ENCODE data around the gene ADD3. TPM values are rescaled to one million over a fixed set of nuclear protein-coding genes. Genes with fewer than 3 reads are reported as not detected.

Gene ADD3
- total and polyA plus RNA-seq, 9 donors: 65.3 to 110 (median 81.0) TPM

DNA sequence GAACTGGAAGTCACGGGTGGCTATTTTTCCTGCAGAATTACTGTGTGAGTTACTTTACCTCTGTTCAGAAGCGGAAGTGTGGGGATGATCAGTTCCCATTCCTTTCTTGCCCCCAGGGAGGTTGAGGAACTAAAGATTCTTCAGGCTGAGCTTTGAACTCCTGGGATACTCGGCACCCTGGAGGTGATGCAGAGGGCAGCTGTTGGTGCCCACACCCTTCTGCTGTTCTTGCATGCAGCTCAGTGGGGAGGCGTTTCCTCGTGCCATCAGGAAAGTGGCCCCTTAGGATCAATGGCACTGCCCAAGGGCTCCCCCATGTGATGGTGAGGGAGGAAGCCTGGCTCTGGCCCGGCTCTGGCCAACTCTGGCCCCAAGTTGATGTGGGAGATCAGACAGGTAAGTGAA is 155.0 kb downstream of the ADD3 start:
- no peaks in the 10 kb centered on the region for H3K27me3 ChIP-seq
- no peaks in the 10 kb centered on the region for H3K4me1 ChIP-seq (ENCODE audit: insufficient read depth)
- no peak for DNase-seq
- no peaks in the 10 kb centered on the region for H3K36me3 ChIP-seq
- TF ChIP-seq, protein P1, sequence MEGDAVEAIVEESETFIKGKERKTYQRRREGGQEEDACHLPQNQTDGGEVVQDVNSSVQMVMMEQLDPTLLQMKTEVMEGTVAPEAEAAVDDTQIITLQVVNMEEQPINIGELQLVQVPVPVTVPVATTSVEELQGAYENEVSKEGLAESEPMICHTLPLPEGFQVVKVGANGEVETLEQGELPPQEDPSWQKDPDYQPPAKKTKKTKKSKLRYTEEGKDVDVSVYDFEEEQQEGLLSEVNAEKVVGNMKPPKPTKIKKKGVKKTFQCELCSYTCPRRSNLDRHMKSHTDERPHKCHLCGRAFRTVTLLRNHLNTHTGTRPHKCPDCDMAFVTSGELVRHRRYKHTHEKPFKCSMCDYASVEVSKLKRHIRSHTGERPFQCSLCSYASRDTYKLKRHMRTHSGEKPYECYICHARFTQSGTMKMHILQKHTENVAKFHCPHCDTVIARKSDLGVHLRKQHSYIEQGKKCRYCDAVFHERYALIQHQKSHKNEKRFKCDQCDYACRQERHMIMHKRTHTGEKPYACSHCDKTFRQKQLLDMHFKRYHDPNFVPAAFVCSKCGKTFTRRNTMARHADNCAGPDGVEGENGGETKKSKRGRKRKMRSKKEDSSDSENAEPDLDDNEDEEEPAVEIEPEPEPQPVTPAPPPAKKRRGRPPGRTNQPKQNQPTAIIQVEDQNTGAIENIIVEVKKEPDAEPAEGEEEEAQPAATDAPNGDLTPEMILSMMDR (IDR thresholded peaks at IDR 0.05): no peak
- TF ChIP-seq EP300 (IDR thresholded peaks at IDR 0.05): no peak
- no peak for TF ChIP-seq POLR2A (IDR thresholded peaks at IDR 0.05)
- H3K9me3 ChIP-seq: no peaks in the 10 kb centered on the region
- intact Hi-C loops (cut with DNase I): no loop called here
- H3K4me3 ChIP-seq: no peak overlapping the region
- 57 to 63% (median 61%) methylated on average over 6 of the region's 6 CpGs for WGBS, 3 donors
- no peak overlapping the region for H3K27ac ChIP-seq

DNA sequence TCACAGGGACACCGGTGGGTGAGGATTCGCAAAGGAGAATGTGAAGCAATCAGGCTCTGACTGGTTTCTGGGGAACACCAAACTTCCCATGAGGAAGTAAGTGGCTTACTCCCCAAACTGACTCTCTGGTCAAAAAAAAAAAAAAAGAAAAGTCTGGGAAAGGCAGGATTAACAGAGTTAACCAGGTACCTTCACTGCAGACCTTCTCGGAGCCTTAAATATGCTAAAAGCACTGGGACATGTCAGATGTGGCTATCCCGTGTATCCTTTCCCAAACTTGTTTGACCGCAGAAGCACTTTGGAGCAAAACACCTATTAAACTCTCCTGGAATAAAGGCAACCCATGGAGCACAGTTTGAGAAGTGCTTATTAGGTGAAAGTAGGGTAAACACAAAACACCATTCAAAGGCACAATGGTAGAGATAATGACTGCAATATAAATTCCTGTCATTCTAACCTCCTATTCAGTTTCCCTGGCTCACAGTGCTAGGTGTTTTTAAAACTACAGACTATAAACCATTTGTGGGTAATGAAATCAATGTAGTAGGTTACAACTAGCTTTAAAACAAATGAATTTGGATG is 155.5 kb downstream of the ADD3 start:
- Histone ChIP-seq H3K27ac (no peak overlapping the region), H3K27me3 (no peaks in the 10 kb centered on the region), H3K9me3 (no peaks in the 10 kb centered on the region), H3K36me3 (no peaks in the 10 kb centered on the region), H3K4me3 (no peak overlapping the region), H3K4me1 (ENCODE audit: insufficient read depth) (no peaks in the 10 kb centered on the region)
- intact Hi-C loops (cut with DNase I): no loop called here
- TF ChIP-seq, protein P1 (IDR thresholded peaks at IDR 0.05): no peak
- TF ChIP-seq EP300 (IDR thresholded peaks at IDR 0.05) (no peak), POLR2A (IDR thresholded peaks at IDR 0.05) (no peak)
- no peak for DNase-seq
- WGBS, 3 donors: 77 to 83% (median 81%) methylated on average over 5 of the region's 5 CpGs

DNA sequence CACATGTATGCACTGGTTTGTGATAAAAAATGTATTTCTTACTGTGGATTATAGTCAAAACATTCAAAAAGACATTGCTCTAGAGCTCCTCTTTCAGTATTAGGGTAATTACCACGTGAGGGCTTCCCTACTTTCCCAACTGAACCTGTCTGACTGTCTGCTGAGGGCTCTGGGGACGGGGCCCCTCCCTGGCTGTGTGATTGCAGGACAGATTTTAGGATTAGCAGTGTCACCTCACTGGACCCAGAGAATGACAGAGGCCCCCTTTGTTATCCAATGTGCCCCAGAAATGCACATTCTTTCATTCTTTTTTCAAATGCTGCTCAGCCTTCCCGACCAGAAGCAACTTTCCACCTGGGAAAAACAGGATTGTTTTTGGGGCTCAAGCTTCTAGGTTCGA is 156.1 kb downstream of the ADD3 start:
- no peak for DNase-seq
- 49 to 57% (median 54%) methylated on average over 4 of the region's 4 CpGs for WGBS, 3 donors
- TF ChIP-seq, protein P1 (IDR thresholded peaks at IDR 0.05): no peak
- TF ChIP-seq EP300 (IDR thresholded peaks at IDR 0.05): no peak
- TF ChIP-seq POLR2A (IDR thresholded peaks at IDR 0.05): no peak

DNA sequence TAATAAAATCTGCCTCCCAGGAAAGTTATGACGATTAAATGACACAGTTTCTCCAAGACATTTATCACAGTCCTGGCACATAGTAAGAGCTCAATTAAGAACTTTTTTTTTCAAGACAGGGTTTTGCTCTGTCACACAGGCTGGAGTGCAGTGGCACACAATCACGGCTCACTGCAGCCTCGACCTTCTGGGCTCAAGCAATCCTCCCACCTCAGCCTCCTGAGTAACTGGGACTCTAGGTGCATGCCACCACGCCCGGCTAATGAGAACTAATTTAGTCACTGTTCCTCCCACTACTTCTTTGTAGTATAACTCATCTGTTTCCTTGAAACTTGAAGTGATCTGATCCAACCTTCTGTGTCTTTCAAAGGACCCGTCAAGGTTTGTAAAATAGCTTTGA is 157.5 kb downstream of the ADD3 start:
- intact Hi-C loops (cut with DNase I): loop anchor here in 1 of 4 donors (5.0 kb wide), 1 partner anchor 37 kb away; no protein-coding TSS in a partner anchor
- H3K27ac ChIP-seq: no peak overlapping the region
- H3K9me3 ChIP-seq: no peaks in the 10 kb centered on the region
- no peak for DNase-seq
- H3K4me3 ChIP-seq: no peak overlapping the region
- no peaks in the 10 kb centered on the region for H3K4me1 ChIP-seq (ENCODE audit: insufficient read depth)
- TF ChIP-seq POLR2A (IDR thresholded peaks at IDR 0.05) (no peak), EP300 (IDR thresholded peaks at IDR 0.05) (no peak)
- TF ChIP-seq, protein P1 (IDR thresholded peaks at IDR 0.05): no peak
- no peaks in the 10 kb centered on the region for H3K27me3 ChIP-seq
- WGBS, 3 donors: 72 to 81% (median 80%) methylated on average over 6 of the region's 6 CpGs
- H3K36me3 ChIP-seq: no peaks in the 10 kb centered on the region

More for the DNA sequence above, 156.1 kb downstream of the ADD3 start:
- intact Hi-C loops (cut with DNase I): no loop called here
- Histone ChIP-seq H3K4me3 (no peak overlapping the region), H3K27ac (no peak overlapping the region), H3K36me3 (no peaks in the 10 kb centered on the region), H3K9me3 (no peaks in the 10 kb centered on the region), H3K27me3 (no peaks in the 10 kb centered on the region), H3K4me1 (ENCODE audit: insufficient read depth) (no peaks in the 10 kb centered on the region)

Measured in ovary (tissue), 9 donors.